Activated naive CD4-positive, alpha-beta T cell treated with anti-CD3 and anti-CD28 coated beads for 36 hours (primary cell): Measurements from ENCODE around the gene NTN3. TPM values are rescaled to one million over a fixed set of nuclear protein-coding genes. Genes with fewer than 3 reads are reported as not detected.

Experiments used
- CTCF ChIA-PET: fragments of 350-600 bp; sonication (Branson Sonifier 250); formaldehyde crosslinking; loops from one replicate; lab custom pipeline; 2021; ENCODE audit warnings: antibody characterized with exemption; lab: Charles Lee
- DNase-seq: peaks from one replicate; pipeline ENCODE4 v3.0.0-alpha.2; 2020
- H3K27ac Mint-ChIP-seq: one replicate; pipeline ENCODE4 v1.8.0; 2021; ENCODE audit warnings: mild to moderate bottlenecking, mixed read lengths
- H3K27me3 Mint-ChIP-seq: one replicate; pipeline ENCODE4 v1.8.0; 2021; ENCODE audit warnings: low read depth, mixed read lengths
- H3K36me3 Mint-ChIP-seq: one replicate; pipeline ENCODE4 v1.8.0; 2021; ENCODE audit warnings: low read depth, mixed read lengths
- H3K4me1 Mint-ChIP-seq: one replicate; pipeline ENCODE4 v1.8.0; 2021; ENCODE audit warnings: low read depth, mixed read lengths
- H3K4me3 Mint-ChIP-seq: one replicate; pipeline ENCODE4 v1.8.0; 2021; ENCODE audit warnings: mild to moderate bottlenecking, moderate library complexity, mixed read lengths
- H3K9me3 Mint-ChIP-seq: one replicate; pipeline ENCODE4 v1.8.0; 2021; ENCODE audit warnings: mixed read lengths
- intact Hi-C: fragments of 100-400 bp; cut with micrococcal nuclease; formaldehyde crosslinking; loops from one replicate; pipeline ENCODE4 v1.15.1; 2023
- total RNA-seq, 2 experiments: library from RNA; stranded (reverse); gene quantifications; one replicate each; pipeline ENCODE4 v1.2.3, GENCODE V29; 2021

NTN3 gene
- not detected for total RNA-seq

DNA sequence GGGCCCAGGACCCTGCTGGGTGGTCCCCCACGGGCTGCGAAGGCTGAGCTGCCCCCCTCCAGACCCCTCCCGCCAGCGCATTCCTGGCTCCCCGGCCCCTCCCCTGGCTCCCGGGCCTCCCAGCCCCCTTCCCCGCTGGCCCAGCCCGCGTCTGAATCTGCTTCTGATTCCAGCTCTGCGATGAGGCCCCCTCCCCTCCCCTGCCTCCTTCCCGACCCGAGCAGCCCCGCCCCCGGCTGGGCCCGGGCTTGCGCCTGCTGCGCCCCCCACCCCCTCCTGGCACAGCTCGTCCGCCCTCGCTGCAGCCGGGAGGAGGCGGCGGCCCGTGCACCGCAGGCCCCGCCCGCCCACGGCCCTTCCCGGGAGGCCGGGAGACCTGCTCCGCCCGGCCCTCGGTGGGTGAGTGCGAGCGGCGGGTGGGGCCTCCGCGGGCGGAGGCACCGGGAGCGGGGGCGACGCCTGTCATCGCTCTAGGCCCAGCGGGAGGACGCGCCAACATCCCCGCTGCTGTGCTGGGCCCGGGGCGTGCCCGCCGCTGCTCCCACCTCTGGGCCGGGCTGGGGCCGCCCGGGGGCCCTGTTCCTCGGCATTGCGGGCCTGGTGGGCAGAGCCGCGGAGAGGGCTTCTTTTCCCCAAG is at the start of gene NTN3:
Gene NTN3 (plus strand): TSS at position 282 of the 637 bp plus-strand sequence. CDS start 405 bp downstream, outside the sequence.
- H3K4me3 Mint-ChIP-seq = no peak within 1 kb of the TSS
- intact Hi-C loops = loop anchor here (5.0 kb wide), 1 partner anchor 44 kb away; the partner anchor contains the start of gene CCNF
- H3K27ac Mint-ChIP-seq = no peak within 1 kb of the TSS
- no peak for DNase-seq
- CTCF ChIA-PET = no interaction called here
- peaks cover 20% of the 10 kb centered on the region for H3K4me1 Mint-ChIP-seq
- H3K9me3 Mint-ChIP-seq = no peaks in the 10 kb centered on the region
- H3K27me3 Mint-ChIP-seq = peaks cover 39% of the 10 kb centered on the region
- no peaks in the 10 kb centered on the region for H3K36me3 Mint-ChIP-seq

DNA sequence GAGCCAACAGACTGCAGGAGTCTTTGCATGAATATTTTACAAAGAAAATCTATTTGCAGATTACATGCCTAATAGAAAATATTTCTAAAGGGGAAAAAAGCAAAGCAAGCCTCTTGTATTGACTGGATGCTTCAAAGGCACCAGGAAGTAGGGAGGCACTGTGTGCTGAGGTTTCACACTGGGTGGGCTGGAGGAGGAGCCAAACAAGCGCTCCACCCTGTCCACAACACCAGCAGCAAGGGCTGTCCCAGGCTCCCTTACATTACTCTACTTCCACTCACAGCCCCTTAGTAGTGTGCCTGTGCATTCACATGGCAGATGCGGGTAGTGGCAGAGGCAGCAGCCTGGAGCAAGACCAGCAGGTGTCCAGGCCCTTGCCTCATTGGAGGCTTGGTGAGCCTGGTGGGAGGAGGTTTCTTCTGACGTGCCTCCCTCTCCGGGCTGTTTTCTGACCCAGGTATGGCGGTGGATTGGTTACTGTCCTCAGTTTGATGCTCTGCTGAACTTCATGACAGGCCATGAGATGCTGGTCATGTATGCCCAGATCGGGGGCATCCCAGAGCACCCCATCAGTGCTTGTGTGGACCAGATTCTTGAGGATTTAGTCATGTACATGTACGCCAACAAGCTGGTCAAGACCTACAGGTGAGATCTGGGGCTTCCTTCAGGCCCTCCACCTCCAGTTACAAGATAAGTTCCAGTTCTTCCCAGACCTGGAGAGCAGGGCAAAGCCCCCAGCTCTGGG is 48.8 kb upstream of the NTN3 start:
- no peaks in the 10 kb centered on the region for H3K36me3 Mint-ChIP-seq
- CTCF ChIA-PET = interaction anchor here (0.7 to 0.9 kb wide), 2 partner anchors 12 to 56 kb away, joined by 3 to 4 read pairs; no protein-coding TSS in a partner anchor
- intact Hi-C loops = loop anchor here (10.0 kb wide), 1 partner anchor 207 kb away; the partner anchor contains the start of genes BRICD5 and PGP

DNA sequence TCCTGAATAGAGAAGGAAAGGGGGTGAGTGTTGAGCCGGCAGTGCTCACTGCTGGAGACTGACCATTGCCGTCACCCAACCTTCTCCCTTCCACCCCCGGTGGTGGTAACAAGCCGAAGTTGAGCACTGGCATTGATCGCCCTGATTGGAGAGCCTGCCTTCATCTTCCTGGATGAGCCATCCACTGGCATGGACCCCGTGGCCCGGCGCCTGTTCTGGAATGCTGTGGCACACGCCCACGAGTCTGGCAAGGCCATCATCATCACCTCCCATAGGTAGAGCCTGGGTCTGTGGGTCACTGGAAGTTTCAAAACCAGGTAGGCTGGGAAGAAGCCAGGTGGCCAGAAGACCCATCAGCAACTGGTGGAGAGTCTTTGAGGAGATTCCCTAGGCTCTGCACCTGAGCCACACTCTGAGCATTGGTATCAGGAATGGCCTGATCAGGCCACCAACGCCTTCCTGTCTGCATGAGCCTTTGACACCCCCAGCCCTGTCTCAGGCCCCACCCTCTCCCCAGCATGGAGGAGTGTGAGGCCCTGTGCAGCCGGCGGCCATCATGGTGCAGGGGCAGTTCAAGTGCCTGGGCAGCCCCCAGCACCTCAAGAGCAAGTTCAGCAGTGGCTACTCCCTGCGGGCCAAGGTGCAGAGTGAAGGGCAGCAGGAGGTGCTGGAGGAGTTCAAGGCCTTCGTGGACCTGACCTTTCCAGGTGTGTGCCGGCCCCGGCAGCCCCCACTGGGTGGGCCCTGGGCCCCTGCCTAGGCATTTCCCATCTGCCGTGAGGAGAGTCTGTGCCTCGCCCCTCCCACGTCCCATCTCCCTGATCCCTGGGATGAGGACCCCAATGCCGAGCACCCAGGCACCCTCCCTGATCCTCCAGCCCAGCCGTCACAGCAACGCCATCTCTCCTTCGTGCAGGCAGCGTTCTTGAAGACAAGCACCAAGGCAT is 46.8 kb upstream of the NTN3 start:
- CTCF ChIA-PET = interaction anchor here (0.6 to 0.8 kb wide), 3 partner anchors 14 to 235 kb away, joined by 3 read pairs; no protein-coding TSS in a partner anchor
- H3K9me3 Mint-ChIP-seq = no peaks in the 10 kb centered on the region

More for the DNA sequence above, 48.8 kb upstream of the NTN3 start:
- Mint-ChIP-seq H3K27ac (no peak overlapping the region), H3K4me3 (no peak overlapping the region), H3K27me3 (no peaks in the 10 kb centered on the region), H3K9me3 (no peaks in the 10 kb centered on the region), H3K4me1 (peaks cover 2% of the 10 kb centered on the region)
- DNase-seq = no peak

DNA sequence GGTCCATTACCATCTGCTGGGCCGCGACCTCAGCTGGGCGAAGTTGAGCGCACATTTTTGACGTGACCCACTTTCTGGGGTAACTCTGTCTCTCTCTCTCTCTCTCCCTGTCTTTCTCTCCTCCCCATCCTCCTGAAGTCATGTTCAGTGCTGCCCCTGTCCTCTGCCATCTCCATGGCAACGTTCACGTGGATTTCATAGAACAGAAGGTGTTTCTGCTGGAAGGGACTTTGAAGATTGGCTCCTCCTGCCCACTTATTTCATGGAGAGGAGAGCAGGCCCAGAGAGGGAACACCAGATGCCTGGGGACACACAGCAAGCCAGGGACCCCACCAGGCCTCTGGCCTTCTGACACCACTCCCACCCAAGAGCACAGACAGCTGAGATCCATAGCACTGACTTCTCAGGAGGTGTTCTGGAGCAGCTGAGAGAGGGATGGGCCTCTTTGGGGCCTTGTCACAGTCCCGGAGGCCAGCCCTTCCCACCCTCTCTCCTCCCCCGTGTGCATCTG is 46.0 kb upstream of the NTN3 start:
- Mint-ChIP-seq H3K27me3 (peaks cover 2% of the 10 kb centered on the region), H3K36me3 (peaks cover 5% of the 10 kb centered on the region), H3K9me3 (no peaks in the 10 kb centered on the region), H3K4me1 (peaks cover 9% of the 10 kb centered on the region), H3K27ac (no peak overlapping the region), H3K4me3 (no peak overlapping the region)
- CTCF ChIA-PET = no interaction called here
- intact Hi-C loops = loop anchor here (5.0 to 10.0 kb wide), 2 partner anchors 47 to 210 kb away; partner anchors contain the start of genes BRICD5, NTN3 and PGP
- no peak for DNase-seq

More for the DNA sequence above, 46.8 kb upstream of the NTN3 start:
- Mint-ChIP-seq H3K4me1 (peaks cover 6% of the 10 kb centered on the region), H3K27ac (no peak overlapping the region), H3K4me3 (no peak overlapping the region), H3K36me3 (peaks cover 2% of the 10 kb centered on the region), H3K27me3 (no peaks in the 10 kb centered on the region)
- DNase-seq = no peak
- intact Hi-C loops = loop anchor here (5.0 to 10.0 kb wide), 2 partner anchors 48 to 210 kb away; partner anchors contain the start of genes BRICD5, NTN3 and PGP

DNA sequence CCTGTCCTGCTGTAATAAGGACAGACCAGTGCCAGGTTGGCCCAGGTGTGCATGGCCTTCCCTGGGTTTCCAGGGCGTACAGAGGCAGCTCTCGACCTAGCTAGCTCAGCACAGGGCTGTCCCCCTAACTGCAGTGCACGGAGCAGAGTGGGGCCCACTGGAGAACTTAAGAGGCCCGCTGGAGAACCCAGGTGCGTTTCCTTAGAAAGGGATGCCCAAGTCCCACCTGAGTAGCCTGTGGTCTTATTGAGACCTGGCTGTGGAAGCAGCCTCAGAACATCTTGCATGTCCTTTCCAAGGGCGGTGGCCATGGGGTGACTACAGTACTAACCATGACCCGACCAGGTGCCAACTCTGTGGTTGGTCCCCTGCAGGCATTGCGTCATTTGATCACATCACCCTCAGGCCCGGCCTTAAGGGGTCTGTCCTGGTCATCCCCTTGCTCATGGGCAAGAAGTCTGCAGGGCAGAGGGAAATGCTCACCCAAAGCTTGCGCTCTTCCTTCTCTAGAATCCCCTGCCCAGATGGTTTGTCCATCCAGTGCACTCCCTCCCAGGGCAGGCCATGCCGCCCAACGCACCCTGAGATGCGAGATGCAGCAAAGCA is 45.2 kb upstream of the NTN3 start:
- no peaks in the 10 kb centered on the region for H3K9me3 Mint-ChIP-seq
- peaks cover 17% of the 10 kb centered on the region for H3K4me1 Mint-ChIP-seq
- CTCF ChIA-PET = no interaction called here
- H3K27me3 Mint-ChIP-seq = peaks cover 4% of the 10 kb centered on the region
- intact Hi-C loops = loop anchor here (5.0 to 10.0 kb wide), 2 partner anchors 46 to 211 kb away; partner anchors contain the start of genes BRICD5, NTN3 and PGP
- no peak overlapping the region for H3K27ac Mint-ChIP-seq
- H3K4me3 Mint-ChIP-seq = no peak overlapping the region
- no peak for DNase-seq
- H3K36me3 Mint-ChIP-seq = peaks cover 13% of the 10 kb centered on the region

DNA sequence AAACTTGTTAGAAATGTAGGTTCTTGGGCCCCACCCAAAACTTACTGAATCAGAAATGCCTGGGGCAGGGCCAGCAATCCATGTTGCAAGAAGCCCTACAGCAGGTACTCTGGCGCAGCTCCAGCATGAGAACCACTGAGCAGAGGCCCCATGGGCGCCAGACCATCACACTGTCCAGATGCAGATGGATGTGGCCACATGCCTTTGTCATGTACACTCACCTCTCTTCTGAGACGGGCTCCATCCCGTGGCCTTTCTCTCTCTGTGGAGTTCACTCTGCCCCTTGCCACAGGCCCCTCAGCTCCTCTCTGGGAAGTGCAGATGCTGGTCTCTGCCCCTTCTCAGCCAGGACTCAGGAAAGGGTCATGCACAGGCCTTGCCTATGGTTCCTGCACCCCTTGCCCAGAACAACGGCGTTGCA is 44.1 kb upstream of the NTN3 start:
- no peak overlapping the region for H3K27ac Mint-ChIP-seq
- H3K36me3 Mint-ChIP-seq = peaks cover 20% of the 10 kb centered on the region
- no peak overlapping the region for H3K4me3 Mint-ChIP-seq
- H3K9me3 Mint-ChIP-seq = no peaks in the 10 kb centered on the region
- no peak for DNase-seq
- peaks cover 18% of the 10 kb centered on the region for H3K4me1 Mint-ChIP-seq
- intact Hi-C loops = loop anchor here (5.0 to 10.0 kb wide), 2 partner anchors 45 to 212 kb away; partner anchors contain the start of genes BRICD5, NTN3 and PGP
- CTCF ChIA-PET = no interaction called here
- peaks cover 4% of the 10 kb centered on the region for H3K27me3 Mint-ChIP-seq

DNA sequence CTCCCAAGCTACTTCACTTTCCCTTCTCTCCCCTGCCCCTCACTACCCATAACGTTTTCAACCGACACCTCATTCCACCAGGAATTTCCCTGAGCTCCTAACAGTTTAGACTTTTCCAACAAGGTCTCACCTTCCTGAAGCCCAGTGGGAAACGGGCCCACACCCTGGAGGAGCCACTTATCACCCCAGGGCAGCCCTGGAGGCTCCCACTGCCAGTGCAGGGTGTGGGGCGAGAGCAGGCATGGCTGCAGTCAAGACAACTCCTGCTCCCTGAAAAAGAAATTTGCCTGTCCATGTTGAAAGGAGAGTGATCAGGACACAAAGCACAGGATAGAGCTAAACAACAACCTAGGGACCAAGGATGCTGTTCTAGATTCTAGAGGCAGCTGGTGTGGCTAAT is 43.6 kb upstream of the NTN3 start:
- H3K4me1 Mint-ChIP-seq = peaks cover 17% of the 10 kb centered on the region
- H3K4me3 Mint-ChIP-seq = peak overlapping the region; percentile 87
- H3K27me3 Mint-ChIP-seq = peaks cover 4% of the 10 kb centered on the region
- no peaks in the 10 kb centered on the region for H3K9me3 Mint-ChIP-seq
- no peak overlapping the region for H3K27ac Mint-ChIP-seq
- no peak for DNase-seq
- CTCF ChIA-PET = no interaction called here
- intact Hi-C loops = loop anchor here (5.0 to 10.0 kb wide), 2 partner anchors 45 to 213 kb away; partner anchors contain the start of genes BRICD5, NTN3 and PGP
- peaks cover 23% of the 10 kb centered on the region for H3K36me3 Mint-ChIP-seq

DNA sequence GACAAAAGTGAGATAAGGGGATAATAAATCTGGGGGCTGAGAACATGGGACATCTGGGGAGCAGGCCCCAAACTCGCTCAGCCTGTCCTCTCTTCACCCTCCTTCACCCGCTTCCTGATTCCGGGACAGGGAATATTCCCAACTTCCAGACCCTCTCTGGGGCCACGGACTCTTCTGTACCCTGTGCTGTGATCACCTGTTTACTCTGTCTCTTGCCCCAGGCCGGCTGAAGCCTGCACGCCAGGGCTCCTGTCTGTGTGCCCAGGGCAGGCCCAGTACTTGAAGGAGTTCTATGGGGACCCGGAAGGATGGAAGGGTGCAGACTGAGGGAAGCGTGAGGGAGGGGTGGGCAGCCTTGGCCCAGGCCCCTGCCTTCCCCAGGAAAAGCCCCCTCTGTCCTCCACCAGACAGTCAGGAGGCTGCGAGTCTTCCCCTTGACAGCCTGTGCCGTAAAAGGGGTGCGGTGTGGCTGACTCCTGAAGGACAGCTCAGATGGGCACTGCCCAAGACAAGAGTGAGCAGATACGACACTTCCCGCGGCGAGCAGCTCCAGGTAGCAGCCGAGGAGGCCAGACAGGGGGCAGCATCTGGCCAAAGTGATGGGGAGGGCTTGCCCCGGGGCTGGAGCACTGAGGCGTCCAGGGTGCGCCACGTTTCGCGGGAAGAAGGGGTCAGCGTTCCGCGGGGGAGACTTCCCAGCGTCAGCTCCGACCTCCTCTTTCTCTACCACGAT is 42.9 kb upstream of the NTN3 start:
- peak; percentile 61 for DNase-seq
- Mint-ChIP-seq H3K36me3 (peaks cover 30% of the 10 kb centered on the region), H3K27me3 (peaks cover 4% of the 10 kb centered on the region), H3K4me1 (peaks cover 16% of the 10 kb centered on the region), H3K4me3 (peak overlapping the region; percentile 87), H3K27ac (peak overlapping the region; percentile 81), H3K9me3 (no peaks in the 10 kb centered on the region)
- CTCF ChIA-PET = interaction anchor here (1.0 kb wide), 1 partner anchor 424 kb away, joined by 3 read pairs; no protein-coding TSS in a partner anchor
- intact Hi-C loops = loop anchor here (1.0 to 10.0 kb wide), 4 partner anchors 44 to 213 kb away; partner anchors contain the start of genes ABCA3, ATP6V0C, BRICD5 and NTN3

DNA sequence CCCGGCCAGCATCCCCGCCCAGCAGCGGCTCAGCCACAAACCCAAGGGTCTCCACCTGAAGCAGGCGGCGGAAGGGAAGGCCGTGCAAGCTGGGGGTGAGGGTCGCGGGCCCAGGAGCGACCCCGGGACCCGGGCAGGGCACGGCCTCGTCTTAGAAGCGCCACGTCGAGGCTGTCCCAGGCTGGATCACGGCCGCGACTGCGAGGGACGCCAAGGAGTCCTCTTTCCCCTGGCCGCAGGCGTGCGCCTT is 42.4 kb upstream of the NTN3 start:
- H3K4me3 Mint-ChIP-seq = peak overlapping the region; percentile 87

DNA sequence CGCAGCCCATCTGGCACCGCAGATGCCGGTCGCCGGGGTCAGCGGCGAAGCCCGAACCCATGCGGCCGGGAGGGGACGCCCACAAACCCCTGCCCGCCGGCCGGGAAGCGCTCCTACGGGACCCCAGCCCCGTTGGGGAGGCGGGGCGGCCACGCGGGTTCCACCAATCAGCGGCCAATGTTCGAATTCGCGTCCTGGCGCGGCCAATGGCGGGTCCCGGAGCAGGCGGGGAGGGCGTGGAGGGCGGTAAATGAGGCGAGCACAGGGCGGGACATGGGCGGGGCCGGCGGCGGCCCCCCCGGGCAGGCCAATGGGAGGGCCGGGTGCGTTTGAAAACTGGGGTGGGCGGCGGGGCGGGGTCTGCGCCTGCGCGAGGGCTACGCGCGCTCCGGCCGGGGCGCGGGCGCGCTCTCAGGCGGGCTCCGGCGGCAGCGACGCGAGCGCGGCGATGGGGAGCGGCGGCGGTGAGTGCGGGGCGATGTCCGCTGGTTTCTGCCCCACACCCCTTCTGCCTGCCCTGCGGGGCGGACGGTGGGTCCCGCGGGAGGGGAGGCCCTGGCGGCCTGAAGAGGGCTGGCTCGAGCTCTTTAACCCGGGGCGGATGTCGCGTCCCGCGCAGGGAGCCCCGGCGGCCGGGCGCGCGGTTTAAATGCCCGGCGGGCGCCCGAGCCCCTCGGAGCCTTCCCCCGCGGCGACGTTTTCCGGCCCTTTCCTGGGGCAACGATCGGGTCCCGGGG is 41.9 kb upstream of the NTN3 start, which contains the start of gene CCNF:
Gene CCNF (plus strand): TSS at position 414 of the 737 bp plus-strand sequence. CDS start 35 bp downstream, at position 449.
- peak within 1 kb of the TSS; percentile 81 for H3K27ac Mint-ChIP-seq
- peak within 1 kb of the TSS; percentile 94 for H3K4me3 Mint-ChIP-seq
- H3K27me3 Mint-ChIP-seq = peaks cover 4% of the 10 kb centered on the region
- peaks cover 16% of the 10 kb centered on the region for H3K4me1 Mint-ChIP-seq
- peak; percentile 98 for DNase-seq
- intact Hi-C loops = loop anchor here (1.0 to 10.0 kb wide), 7 partner anchors 43 to 274 kb away; partner anchors contain the start of genes ATP6V0C, BRICD5, NTN3 and PGP
- H3K36me3 Mint-ChIP-seq = peaks cover 38% of the 10 kb centered on the region
- H3K9me3 Mint-ChIP-seq = no peaks in the 10 kb centered on the region
- CTCF ChIA-PET = interaction anchor here (1.0 kb wide), 1 partner anchor 425 kb away, joined by 3 read pairs; no protein-coding TSS in a partner anchor

More for the DNA sequence above, 42.4 kb upstream of the NTN3 start:
- DNase-seq = no peak
- CTCF ChIA-PET = interaction anchor here (1.0 kb wide), 1 partner anchor 425 kb away, joined by 3 read pairs; no protein-coding TSS in a partner anchor
- peak overlapping the region; percentile 81 for H3K27ac Mint-ChIP-seq
- H3K36me3 Mint-ChIP-seq = peaks cover 35% of the 10 kb centered on the region
- no peaks in the 10 kb centered on the region for H3K9me3 Mint-ChIP-seq
- intact Hi-C loops = loop anchor here (1.0 to 10.0 kb wide), 8 partner anchors 44 to 273 kb away; partner anchors contain the start of genes ABCA3, ATP6V0C, BRICD5 and NTN3
- peaks cover 16% of the 10 kb centered on the region for H3K4me1 Mint-ChIP-seq
- H3K27me3 Mint-ChIP-seq = peaks cover 4% of the 10 kb centered on the region
